ENCODE data around the gene PRR15L. TPM values are rescaled to one million over a fixed set of nuclear protein-coding genes. Genes with fewer than 3 reads are reported as not detected.

The PRR15L gene
- total and polyA plus RNA-seq, 2 of the 8 experiments (the other 6 are each of a cell fraction or from before 2014, with no cell fraction given): 0.26 to 1.1 TPM

GRCh38 chr17:47913050-47913449, 44.6 kb downstream of the PRR15L start:
- Histone ChIP-seq H4K20me1 (replicated peaks in 1 of 2; ENCODE audit: control insufficient read depth in 1 of 2, insufficient read depth in 2 of 2, low read length in 2 of 2) (no peaks in the 10 kb centered on the region), H3K79me1 (ENCODE audit: low read depth, low read length) (no peaks in the 10 kb centered on the region), H4K5ac (ENCODE audit: insufficient read length, low read depth, low read length) (no peak overlapping the region), H3K79me2 (ENCODE audit: control insufficient read depth in 1 of 2, insufficient read depth in 2 of 2, low read length in 2 of 2) (no peaks in the 10 kb centered on the region), H3K23me2 (ENCODE audit: low read depth, low read length) (no peaks in the 10 kb centered on the region), H2AFZ (ENCODE audit: low read length) (no peak overlapping the region), H3K4ac (replicated peaks; ENCODE audit: insufficient read length, low read depth, low read length) (no peak overlapping the region), H2BK15ac (ENCODE audit: low read length) (no peak overlapping the region), H3K27me3 (replicated peaks in 1 of 4; ENCODE audit: control insufficient read depth in 3 of 4, extremely low read depth in 1 of 4, insufficient read depth in 3 of 4, low read length in 3 of 4) (no peaks in the 10 kb centered on the region), H3K4me2 (ENCODE audit: insufficient read depth in 1 of 2, low read depth in 2 of 2, low read length in 2 of 2) (no peak overlapping the region), H4K8ac (ENCODE audit: extremely low read depth, insufficient read depth, low read length) (no peak overlapping the region), H2BK5ac (ENCODE audit: low read depth, low read length) (no peak overlapping the region), H3K23ac (ENCODE audit: insufficient read length) (no peak overlapping the region), H2BK120ac (replicated peaks; ENCODE audit: low read depth, low read length) (no peak overlapping the region), H4K91ac (replicated peaks; ENCODE audit: insufficient read length, low read length) (no peak overlapping the region), H3K4me1 (replicated peaks in 1 of 4; ENCODE audit: control insufficient read depth in 3 of 4, insufficient read depth in 4 of 4, low read length in 3 of 4) (no peaks in the 10 kb centered on the region), H2AK5ac (ENCODE audit: low read depth, low read length) (no peak overlapping the region), H3K14ac (ENCODE audit: insufficient read length) (no peak overlapping the region), H3K27ac (ENCODE audit: low read depth, low read length) (no peak overlapping the region), H3K4me3 (ENCODE audit: extremely low read depth in 1 of 4, insufficient read depth in 2 of 4, low read depth in 3 of 4, low read length in 4 of 4) (no peak overlapping the region), H3K9me3 (ENCODE audit: insufficient read depth in 2 of 2, low read depth in 1 of 2, low read length in 1 of 2) (no peaks in the 10 kb centered on the region), H3K36me3 (ENCODE audit: control insufficient read depth in 2 of 4, insufficient read depth in 4 of 4, low read length in 3 of 4) (no peaks in the 10 kb centered on the region; a peak in 2 of 8 replicates), H3K18ac (ENCODE audit: extremely low read depth, low read length) (no peak overlapping the region), H3K9ac (replicated peaks in 1 of 4; ENCODE audit: extremely low read depth in 1 of 4, low read depth in 3 of 4, low read length in 3 of 4) (no peak overlapping the region), H3K56ac (replicated peaks; ENCODE audit: insufficient read length, low read depth, low read length) (no peak overlapping the region), H2BK20ac (ENCODE audit: low read length) (no peak overlapping the region), H2BK12ac (ENCODE audit: low read depth, low read length) (no peak overlapping the region)
- no peak for FAIRE-seq
- WGBS, 2 experiments (ENCODE audit: extremely low coverage in 1 of 2, insufficient coverage in 1 of 2, insufficient read length in 1 of 2, insufficient replicate concordance in 2 of 2, low coverage in 1 of 2, low lambda C conversion rate in 2 of 2, missing lambda C conversion rate in 1 of 2): 80% methylated on average over 2 of the region's 2 CpGs; no CpG with 5 or more reads in 1 of the 2 experiments
- POLR2A ChIA-PET (ENCODE audit: partially characterized antibody): no interaction called here
- TF ChIP-seq SIRT6 (IDR thresholded peaks at IDR 0.05; ENCODE audit: low read length): no peak
- no peak for TF ChIP-seq GABPA (IDR thresholded peaks at IDR 0.05; ENCODE audit: borderline replicate concordance, insufficient read depth, low read length)
- TF ChIP-seq BCL11A (IDR thresholded peaks at IDR 0.05; ENCODE audit: low read depth in 2 of 2, low read length in 2 of 2): no peak
- TF ChIP-seq JUN (IDR thresholded peaks at IDR 0.05; ENCODE audit: low read depth, low read length): no peak
- no peak for TF ChIP-seq SP1 (IDR thresholded peaks at IDR 0.05; ENCODE audit: low read depth, low read length)
- TF ChIP-seq TAF7 (optimal IDR thresholded peaks at IDR 0.05; ENCODE audit: borderline replicate concordance, low read depth, low read length): no peak
- no peak for TF ChIP-seq PHF8 (conservative IDR thresholded peaks at IDR 0.05; ENCODE audit: low read depth, low read length)
- no peak for TF ChIP-seq NRF1 (IDR thresholded peaks at IDR 0.05; ENCODE audit: low read depth, low read length)
- TF ChIP-seq EGR1 (IDR thresholded peaks at IDR 0.05; ENCODE audit: borderline replicate concordance, low read depth, low read length): no peak
- TF ChIP-seq SP4 (IDR thresholded peaks at IDR 0.05; ENCODE audit: low read length): no peak
- CTCF ChIA-PET (ENCODE audit: partially characterized antibody): interaction anchor here (0.9 to 1.1 kb wide), 2 partner anchors 21 to 27 kb away, joined by 3 read pairs; no protein-coding TSS in a partner anchor
- no peak for DNase-seq (ENCODE audit: low read depth in 1 of 2, low spot score in 2 of 2)

Data from H1 (cell line).